ENCODE results near the gene PSMD1. TPM values are rescaled to one million over a fixed set of nuclear protein-coding genes. Genes with fewer than 3 reads are reported as not detected.

PSMD1 gene
- total RNA-seq, 2 experiments from 2014 or later: 106 TPM

GRCh38 chr2:231221761-231222160, 165.1 kb downstream of the PSMD1 start:
- H3K36me3 Mint-ChIP-seq (ENCODE audit: low read depth): no peaks in the 10 kb centered on the region
- CTCF ChIA-PET: no interaction called here
- intact Hi-C loops (cut with micrococcal nuclease): loop anchor here (10.0 kb wide), 1 partner anchor 117 kb away; no protein-coding TSS in a partner anchor

More at GRCh38 chr2:231221761-231222160, 165.1 kb downstream of the PSMD1 start:
- H3K27me3 Mint-ChIP-seq (ENCODE audit: low read depth): no peaks in the 10 kb centered on the region
- no peaks in the 10 kb centered on the region for H3K4me1 Mint-ChIP-seq (ENCODE audit: low read depth)
- DNase-seq: no peak
- H3K27ac Mint-ChIP-seq: no peak overlapping the region
- no peak overlapping the region for H3K4me3 Mint-ChIP-seq
- H3K9me3 Mint-ChIP-seq: no peaks in the 10 kb centered on the region

Other genes with a start within 250 kb of the PSMD1 start
- 10 to 100 TPM; 13.0 to 13.6 TPM for gene ITM2C, start 191.9 kb upstream of the PSMD1 start, total RNA-seq
- gene GPR55, start 131.6 kb upstream of the PSMD1 start, total RNA-seq: under 1 TPM; 0.35 to 0.43 TPM
- gene SPATA3, start 60.7 kb upstream of the PSMD1 start, total RNA-seq: not detected
- not detected for gene C2orf72, start 19.3 kb upstream of the PSMD1 start, total RNA-seq
- gene HTR2B, start 68.2 kb downstream of the PSMD1 start, total RNA-seq: not detected
- gene ARMC9, start 141.8 kb downstream of the PSMD1 start, total RNA-seq: 1 to 10 TPM; 1.0 to 1.4 TPM

Measured in activated naive CD4-positive, alpha-beta T cell treated with anti-CD3 and anti-CD28 coated beads for 36 hours (primary cell).